Measurements from ENCODE around the gene IKBKE.

IKBKE gene

GRCh38 chr1:206510371-206510770 is 40.1 kb downstream of the IKBKE start:
- no peaks in the 10 kb centered on the region for H3K79me2 ChIP-seq (ENCODE audit: insufficient read depth, low read length)
- no peaks in the 10 kb centered on the region for H3K36me3 ChIP-seq (ENCODE audit: insufficient read depth, low read length)
- H3K9ac ChIP-seq (ENCODE audit: low read length): no peak overlapping the region
- H3K27me3 ChIP-seq (ENCODE audit: insufficient read depth, low read length): peaks cover 16% of the 10 kb centered on the region
- H2AFZ ChIP-seq (ENCODE audit: low read length): no peak overlapping the region
- H3K9me2 ChIP-seq (ENCODE audit: low read depth, low read length): no peaks in the 10 kb centered on the region
- TF ChIP-seq EZH2 (IDR thresholded peaks at IDR 0.05; ENCODE audit: borderline replicate concordance, low read length): no peak
- no peak for TF ChIP-seq CTCF (IDR thresholded peaks at IDR 0.05; ENCODE audit: low read length)
- H3K4me2 ChIP-seq (ENCODE audit: low read length): no peak overlapping the region
- no peaks in the 10 kb centered on the region for H3K9me3 ChIP-seq (ENCODE audit: low read length)
- no peaks in the 10 kb centered on the region for H3F3A ChIP-seq (ENCODE audit: insufficient read depth, low read length)
- no peak overlapping the region for H3K4me3 ChIP-seq (ENCODE audit: low read depth, low read length, poor library complexity, severe bottlenecking)
- H3K27ac ChIP-seq (ENCODE audit: low read depth, low read length, poor library complexity, severe bottlenecking): no peak overlapping the region
- peaks cover 13% of the 10 kb centered on the region for H3K4me1 ChIP-seq (ENCODE audit: insufficient read depth, low read length, severe bottlenecking)
- H4K20me1 ChIP-seq (ENCODE audit: insufficient read depth, low read length): no peaks in the 10 kb centered on the region

GRCh38 chr1:206511362-206512057 is 41.2 kb downstream of the IKBKE start:
- no peaks in the 10 kb centered on the region for H3K9me2 ChIP-seq (ENCODE audit: low read depth, low read length)
- peaks cover 17% of the 10 kb centered on the region for H3K4me1 ChIP-seq (ENCODE audit: insufficient read depth, low read length, severe bottlenecking)
- no peaks in the 10 kb centered on the region for H3K36me3 ChIP-seq (ENCODE audit: insufficient read depth, low read length)
- no peak overlapping the region for H3K27ac ChIP-seq (ENCODE audit: low read depth, low read length, poor library complexity, severe bottlenecking)
- H3K27me3 ChIP-seq (ENCODE audit: insufficient read depth, low read length): peaks cover 20% of the 10 kb centered on the region
- no peak for TF ChIP-seq CTCF (IDR thresholded peaks at IDR 0.05; ENCODE audit: low read length)
- TF ChIP-seq EZH2 (IDR thresholded peaks at IDR 0.05; ENCODE audit: borderline replicate concordance, low read length): no peak
- H4K20me1 ChIP-seq (ENCODE audit: insufficient read depth, low read length): no peaks in the 10 kb centered on the region
- no peak overlapping the region for H3K4me2 ChIP-seq (ENCODE audit: low read length)
- H3K9me3 ChIP-seq (ENCODE audit: low read length): no peaks in the 10 kb centered on the region
- no peak overlapping the region for H3K4me3 ChIP-seq (ENCODE audit: low read depth, low read length, poor library complexity, severe bottlenecking)
- no peak overlapping the region for H2AFZ ChIP-seq (ENCODE audit: low read length)
- H3K79me2 ChIP-seq (ENCODE audit: insufficient read depth, low read length): no peaks in the 10 kb centered on the region
- H3K9ac ChIP-seq (ENCODE audit: low read length): no peak overlapping the region
- no peaks in the 10 kb centered on the region for H3F3A ChIP-seq (ENCODE audit: insufficient read depth, low read length)

GRCh38 chr1:206512058-206512850 is 42.0 kb downstream of the IKBKE start:
- no peak overlapping the region for H2AFZ ChIP-seq (ENCODE audit: low read length)
- H3K4me1 ChIP-seq (ENCODE audit: insufficient read depth, low read length, severe bottlenecking): peaks cover 10% of the 10 kb centered on the region
- no peak overlapping the region for H3K27ac ChIP-seq (ENCODE audit: low read depth, low read length, poor library complexity, severe bottlenecking)
- no peaks in the 10 kb centered on the region for H3K36me3 ChIP-seq (ENCODE audit: insufficient read depth, low read length)
- no peaks in the 10 kb centered on the region for H4K20me1 ChIP-seq (ENCODE audit: insufficient read depth, low read length)
- no peaks in the 10 kb centered on the region for H3K9me2 ChIP-seq (ENCODE audit: low read depth, low read length)
- H3F3A ChIP-seq (ENCODE audit: insufficient read depth, low read length): no peaks in the 10 kb centered on the region
- peaks cover 28% of the 10 kb centered on the region for H3K27me3 ChIP-seq (ENCODE audit: insufficient read depth, low read length)
- no peaks in the 10 kb centered on the region for H3K9me3 ChIP-seq (ENCODE audit: low read length)
- H3K9ac ChIP-seq (ENCODE audit: low read length): no peak overlapping the region
- no peaks in the 10 kb centered on the region for H3K79me2 ChIP-seq (ENCODE audit: insufficient read depth, low read length)
- H3K4me3 ChIP-seq (ENCODE audit: low read depth, low read length, poor library complexity, severe bottlenecking): no peak overlapping the region
- no peak for TF ChIP-seq EZH2 (IDR thresholded peaks at IDR 0.05; ENCODE audit: borderline replicate concordance, low read length)
- TF ChIP-seq CTCF (IDR thresholded peaks at IDR 0.05; ENCODE audit: low read length): no peak
- no peak overlapping the region for H3K4me2 ChIP-seq (ENCODE audit: low read length)
